Cortex of kidney (tissue), 1 donor: ENCODE results near the gene AZI2.

Experiments
- DNase-seq: peaks from one replicate; lab custom pipeline; 2025; lab: John Stamatoyannopoulos, UW

The AZI2 gene

GRCh38 chr3:28348629-28349468 is at the start of gene AZI2, which contains the start of gene ZCWPW2:
TSS of gene AZI2 (minus strand) at chr3:28348824. CDS start at chr3:28340617, 8,207 bp downstream.
TSS of gene ZCWPW2 (plus strand) at chr3:28348721. CDS start at chr3:28413069, 64,348 bp downstream.
- DNase-seq: peak; percentile 82

DNA sequence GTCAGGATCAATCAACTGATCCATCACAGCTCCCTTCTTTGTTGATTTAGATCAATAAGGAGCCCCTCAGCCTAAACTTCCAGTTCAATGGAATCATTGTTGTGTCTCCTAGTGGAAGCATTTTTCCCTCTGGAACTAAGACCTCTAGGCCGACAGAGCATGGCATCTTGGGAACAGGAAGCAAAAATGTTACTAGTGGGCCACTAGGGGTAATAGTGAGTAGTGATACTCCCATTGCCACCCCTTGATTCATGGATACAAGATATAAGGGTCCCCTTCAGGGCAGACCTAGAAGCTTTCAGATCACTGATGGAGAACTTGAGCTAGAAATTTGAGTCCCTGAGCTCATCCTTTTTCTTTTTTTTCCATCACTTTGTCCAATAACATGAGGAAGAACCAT is 40.4 kb upstream of the AZI2 start:
- no peak for DNase-seq

- no peak for DNase-seq
These were observed 37.4 kb upstream of the AZI2 start for GRCh38 chr3:28386049-28386448.

DNA sequence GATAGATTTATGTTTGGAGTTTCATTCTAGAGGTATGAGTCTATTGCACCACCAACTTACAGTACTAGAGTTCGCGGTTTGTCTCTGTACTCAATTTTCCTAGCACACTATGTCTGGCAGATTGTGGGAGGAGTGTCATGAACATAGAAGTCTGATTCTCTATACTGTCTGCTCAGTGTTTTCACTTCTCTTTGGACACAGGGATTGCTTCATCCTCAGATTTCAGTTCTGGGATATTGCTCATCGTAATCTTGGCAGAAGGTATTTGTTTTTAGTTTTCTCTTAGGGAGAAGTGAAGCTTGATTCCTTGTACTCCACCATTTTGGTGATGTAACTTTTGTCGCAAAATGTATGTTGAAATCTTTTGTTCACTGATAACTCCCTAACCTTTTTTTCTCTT is 27.8 kb upstream of the AZI2 start:
- no peak for DNase-seq

DNA sequence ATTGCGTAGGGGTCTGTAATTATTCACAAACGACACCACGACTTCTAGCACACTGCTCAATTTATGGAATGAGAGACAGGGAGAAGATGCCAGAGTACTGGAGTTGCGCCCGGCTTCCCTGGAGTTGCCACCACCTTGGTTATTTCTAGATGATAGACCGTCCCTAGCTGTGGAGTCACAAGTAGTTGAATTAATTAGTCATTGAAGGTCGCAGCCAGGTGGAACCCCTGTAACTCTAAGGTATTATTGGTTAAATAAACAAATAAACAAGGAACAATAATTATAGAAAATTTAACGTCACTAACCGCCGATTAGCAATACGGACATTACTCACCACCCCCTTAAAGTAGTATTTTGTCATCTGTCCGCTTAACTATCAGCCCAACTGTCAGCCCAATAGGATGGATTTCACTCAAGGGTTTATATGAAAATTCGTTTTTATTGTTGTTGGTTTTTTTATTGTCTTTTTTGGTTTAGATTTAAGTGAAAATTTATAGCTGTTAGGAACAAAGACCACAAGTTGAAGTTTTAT is 911 bp upstream of the AZI2 start:
- no peak for DNase-seq

DNA sequence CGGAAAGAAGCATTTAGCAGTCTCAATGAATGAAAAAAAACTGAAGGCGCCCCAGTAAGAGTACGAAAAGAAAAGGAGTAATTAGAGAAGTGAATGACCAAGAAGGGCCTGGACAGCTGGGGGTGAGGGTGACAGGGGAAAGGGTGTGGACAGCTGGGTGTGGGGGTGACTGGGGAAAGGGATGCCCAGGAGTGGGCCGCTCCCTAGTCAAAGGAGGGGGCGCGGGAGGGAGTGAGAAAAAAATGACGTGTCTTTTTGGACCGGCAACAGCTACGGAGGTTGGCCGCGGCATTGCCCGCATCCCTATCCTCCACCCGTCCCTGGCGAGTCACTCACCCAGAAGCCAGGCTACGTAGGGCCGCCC is 377 bp downstream of the AZI2 start:
- DNase-seq: no peak

DNA sequence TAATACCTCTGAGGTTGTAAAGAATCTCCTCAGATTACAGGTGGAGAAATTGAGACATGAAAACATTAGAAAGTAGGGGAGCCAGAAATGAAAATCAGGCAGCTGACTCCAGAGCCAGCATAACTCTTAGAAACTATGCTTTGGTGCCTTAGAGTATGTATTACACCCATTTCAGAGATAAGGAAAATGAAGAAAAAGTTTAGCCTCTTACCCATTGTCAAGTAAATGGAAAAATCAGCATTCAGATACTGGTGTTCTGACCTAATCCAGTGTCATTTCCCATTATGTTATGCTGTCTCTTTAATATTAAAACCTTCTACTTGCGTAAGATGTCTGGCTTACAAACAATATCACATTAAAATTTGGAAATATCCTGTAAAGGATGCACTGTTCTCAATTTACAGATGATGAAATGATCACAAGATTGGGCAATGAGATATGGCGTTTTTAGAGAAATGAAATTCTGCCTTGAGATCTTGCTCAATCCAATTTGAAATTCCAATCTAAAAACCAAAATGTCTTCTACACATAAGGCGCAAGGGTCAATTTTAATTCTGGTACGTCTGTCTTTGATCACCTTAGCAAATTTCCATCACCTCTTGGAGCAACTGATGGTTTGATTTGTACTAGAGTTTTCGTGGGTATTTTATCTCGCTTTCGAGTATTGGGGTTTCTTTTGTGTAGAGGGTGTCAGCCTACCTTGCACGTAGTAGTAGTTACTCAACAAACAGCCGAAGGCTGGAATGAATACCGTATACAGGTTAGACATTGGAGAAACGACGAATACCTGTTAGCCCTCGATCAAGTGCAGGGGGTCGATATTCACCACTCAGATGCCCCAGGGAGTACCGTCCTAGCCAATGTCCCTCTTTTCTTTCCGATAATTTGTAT is 1.0 kb downstream of the AZI2 start:
- DNase-seq: no peak

DNA sequence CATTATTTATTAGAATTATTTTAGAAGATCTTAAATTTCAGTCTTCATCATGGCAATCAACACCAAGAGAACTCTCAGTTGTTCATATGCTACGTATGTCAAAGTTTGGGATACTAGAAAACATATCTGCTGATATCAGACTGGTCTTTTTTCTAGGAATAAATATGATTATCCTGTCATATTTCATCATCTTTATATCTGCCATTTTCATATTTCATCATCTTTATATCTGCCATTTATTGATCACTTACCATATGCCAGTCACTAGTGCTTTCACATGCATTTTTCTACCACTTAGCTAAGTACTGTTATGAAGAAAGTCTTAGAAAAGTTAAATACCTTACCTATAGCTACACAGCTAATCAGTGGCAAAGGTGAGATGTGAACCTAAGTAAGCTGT is 2.9 kb downstream of the AZI2 start:
- no peak for DNase-seq

GRCh38 chr3:28343144-28343543 is 5.5 kb downstream of the AZI2 start:
- no peak for DNase-seq

DNA sequence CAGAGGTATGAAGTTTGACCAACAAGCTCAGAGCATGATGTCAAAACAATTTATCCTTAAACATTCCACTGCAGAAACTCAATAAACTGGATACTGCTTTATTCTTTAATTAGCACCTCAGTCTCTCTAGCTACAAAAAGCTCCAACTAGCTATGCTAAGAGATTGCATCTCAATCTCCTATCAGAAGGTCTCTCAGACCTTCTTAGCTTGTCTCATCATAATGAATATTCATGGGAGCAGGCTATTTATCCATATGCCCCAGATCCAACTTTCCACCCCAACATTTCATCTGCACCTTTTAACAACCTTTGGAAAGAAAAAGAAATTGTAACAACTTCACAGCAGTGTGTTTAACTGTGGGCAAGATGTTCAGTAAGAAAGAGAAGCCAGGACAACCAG is 11.4 kb downstream of the AZI2 start:
- DNase-seq: no peak

- no peak for DNase-seq
These were observed 13.4 kb downstream of the AZI2 start for GRCh38 chr3:28335246-28335645.

DNA sequence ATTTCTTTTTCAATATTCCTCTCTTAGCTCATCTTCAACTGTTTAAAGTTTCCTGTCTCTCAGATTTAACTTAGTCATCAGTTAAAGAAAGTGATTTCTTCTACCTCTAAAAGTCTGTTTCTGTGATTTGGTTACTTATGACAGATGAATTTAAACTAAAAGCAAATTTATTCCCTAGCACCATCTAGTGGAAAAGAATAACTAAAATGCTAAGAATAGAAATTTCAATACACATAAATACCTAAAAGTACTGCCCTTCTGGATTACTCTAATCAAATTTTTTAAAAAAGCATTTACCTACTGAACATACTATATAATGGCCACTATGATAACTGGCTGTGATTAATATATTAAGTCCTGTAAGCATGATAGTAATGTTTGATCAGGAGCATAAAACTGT is 14.1 kb downstream of the AZI2 start:
- DNase-seq: no peak

- DNase-seq: no peak
These were observed 20.2 kb downstream of the AZI2 start for GRCh38 chr3:28328188-28329151.

DNA sequence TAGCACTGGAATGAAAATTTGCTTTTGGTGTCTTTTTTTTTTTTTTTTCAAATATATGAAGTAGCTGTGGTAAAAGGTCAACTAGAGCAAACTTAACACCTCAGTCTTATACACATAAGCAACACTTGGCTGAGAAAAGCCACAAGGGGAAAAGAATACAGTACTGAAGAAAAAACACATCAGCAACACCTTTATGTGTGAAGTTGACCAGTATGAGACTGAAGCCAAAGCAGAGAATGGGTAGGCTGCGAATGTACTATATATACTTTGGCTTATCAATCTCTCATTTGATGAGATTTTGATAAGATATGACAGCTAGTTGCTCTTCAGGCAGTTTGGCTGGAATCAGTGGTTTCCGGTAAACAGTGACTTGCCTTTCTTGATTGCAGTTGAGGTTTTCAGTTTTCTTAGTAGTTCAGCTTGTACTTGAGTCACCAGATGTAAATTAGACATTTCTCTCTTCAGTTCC is 22.1 kb downstream of the AZI2 start:
- DNase-seq: no peak

DNA sequence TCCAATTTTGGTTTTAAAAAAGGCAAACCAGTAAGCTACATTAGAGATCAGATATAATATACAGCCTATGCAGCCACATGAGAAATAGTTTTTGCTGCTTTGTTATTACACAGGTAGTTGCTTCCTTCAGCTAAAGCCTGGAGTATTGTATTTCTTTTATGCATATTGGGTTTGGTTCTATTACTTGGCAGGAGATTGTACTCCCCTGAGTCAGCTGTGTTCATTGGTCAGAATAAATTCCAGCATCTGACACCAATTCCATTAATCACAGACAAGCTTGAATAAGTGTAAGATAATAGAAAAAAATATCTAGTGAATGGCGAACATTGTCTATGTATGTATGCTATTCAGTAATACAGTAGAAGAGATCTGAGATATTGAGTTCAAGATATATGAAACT is 26.2 kb downstream of the AZI2 start:
- DNase-seq: no peak

- DNase-seq: no peak
These were observed 27.6 kb downstream of the AZI2 start for GRCh38 chr3:28320981-28321380.

DNA sequence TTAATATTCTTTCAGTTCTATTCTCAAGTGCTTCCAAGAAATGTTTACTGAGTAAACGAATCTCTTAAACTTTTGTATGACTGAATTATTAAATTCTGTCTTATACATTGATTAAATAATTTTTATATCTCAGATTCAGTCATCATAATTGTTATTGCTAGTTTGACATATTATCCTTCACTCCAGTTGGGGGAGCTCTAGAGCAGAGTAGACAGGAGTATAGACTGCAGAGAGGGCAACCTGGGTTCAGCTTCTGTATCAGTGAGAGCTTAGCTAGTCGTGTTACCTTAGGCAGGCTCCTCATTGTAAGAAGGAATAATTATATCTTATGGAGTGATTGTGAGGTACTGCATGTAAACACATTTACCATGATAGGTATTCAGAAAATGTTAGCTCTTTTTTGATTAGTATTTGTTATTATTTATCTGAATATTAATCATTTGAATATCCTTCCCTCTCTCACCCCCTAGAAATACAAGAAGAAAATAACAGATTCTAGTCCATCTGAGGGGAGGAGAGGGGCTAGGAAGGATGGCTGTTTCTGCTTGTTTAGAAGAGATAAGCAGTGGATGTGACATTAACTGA is 31.1 kb downstream of the AZI2 start:
- no peak for DNase-seq

DNA sequence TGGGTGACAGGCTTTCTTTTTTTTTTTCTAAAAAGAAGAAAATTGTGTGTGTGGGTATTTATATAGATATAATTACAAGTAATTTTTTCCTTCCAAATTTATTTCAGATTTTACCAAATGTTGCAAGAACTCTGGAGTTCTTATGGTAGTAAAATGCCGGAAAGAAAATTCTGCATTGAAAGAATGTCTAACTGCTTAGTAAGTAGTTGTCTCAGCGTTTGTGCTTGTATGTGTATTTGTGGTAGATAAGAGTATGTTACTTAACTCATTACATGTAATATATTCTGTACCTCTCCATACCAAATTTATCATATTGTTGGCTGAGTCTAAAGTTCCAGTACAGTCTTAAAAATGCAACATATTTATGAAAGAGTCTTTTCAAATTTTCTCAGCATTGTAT is 32.4 kb downstream of the AZI2 start:
- DNase-seq: no peak

DNA sequence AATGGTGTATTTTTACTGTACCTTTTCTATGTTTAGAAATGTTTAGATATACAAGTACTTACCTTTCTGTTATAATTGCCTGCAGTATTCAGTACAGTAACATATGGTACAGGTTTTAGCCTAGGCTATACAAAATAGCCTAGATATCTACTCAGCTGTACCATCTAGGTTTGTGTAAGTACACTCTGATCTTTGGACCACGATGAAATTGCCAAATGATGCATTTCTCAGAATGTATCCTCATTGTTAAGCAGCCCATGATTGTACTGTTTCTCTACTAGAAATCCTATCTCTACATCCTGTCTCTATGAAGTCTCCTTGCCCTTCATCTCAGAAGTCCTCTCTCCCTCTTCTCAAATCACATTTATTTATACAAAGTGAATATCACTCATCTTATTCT is 32.9 kb downstream of the AZI2 start:
- no peak for DNase-seq

- no peak for DNase-seq
These were observed 40.4 kb downstream of the AZI2 start for GRCh38 chr3:28308196-28308595.

- DNase-seq: no peak
These were observed 46.9 kb downstream of the AZI2 start for GRCh38 chr3:28301688-28302087.
